ENCODE results near the gene DAB2IP. TPM values are rescaled to one million over a fixed set of nuclear protein-coding genes. Genes with fewer than 3 reads are reported as not detected.
A peak's percentile ranks its signal among the peaks of the same experiment; 100 is the strongest.

DAB2IP gene
- total RNA-seq, 1 experiment from 2014 or later: 52.6 TPM

DNA sequence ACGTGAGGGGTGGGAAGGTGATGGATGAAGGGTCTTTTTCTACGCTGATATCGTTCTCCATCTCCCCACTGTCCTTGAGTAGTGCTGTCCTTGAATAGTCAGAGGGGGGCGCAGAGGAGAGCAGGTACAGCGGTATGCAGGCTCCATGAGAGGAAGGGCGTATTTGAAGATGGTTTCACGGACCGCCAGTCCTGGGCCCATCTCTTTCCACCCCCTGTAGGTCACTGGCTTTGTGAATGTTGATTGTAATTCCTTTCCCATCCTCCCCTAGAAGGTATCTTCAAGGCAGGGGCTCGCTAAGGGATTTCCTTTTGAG is 40.8 kb upstream of the DAB2IP start (continued):
- TF ChIP-seq, protein P1, sequence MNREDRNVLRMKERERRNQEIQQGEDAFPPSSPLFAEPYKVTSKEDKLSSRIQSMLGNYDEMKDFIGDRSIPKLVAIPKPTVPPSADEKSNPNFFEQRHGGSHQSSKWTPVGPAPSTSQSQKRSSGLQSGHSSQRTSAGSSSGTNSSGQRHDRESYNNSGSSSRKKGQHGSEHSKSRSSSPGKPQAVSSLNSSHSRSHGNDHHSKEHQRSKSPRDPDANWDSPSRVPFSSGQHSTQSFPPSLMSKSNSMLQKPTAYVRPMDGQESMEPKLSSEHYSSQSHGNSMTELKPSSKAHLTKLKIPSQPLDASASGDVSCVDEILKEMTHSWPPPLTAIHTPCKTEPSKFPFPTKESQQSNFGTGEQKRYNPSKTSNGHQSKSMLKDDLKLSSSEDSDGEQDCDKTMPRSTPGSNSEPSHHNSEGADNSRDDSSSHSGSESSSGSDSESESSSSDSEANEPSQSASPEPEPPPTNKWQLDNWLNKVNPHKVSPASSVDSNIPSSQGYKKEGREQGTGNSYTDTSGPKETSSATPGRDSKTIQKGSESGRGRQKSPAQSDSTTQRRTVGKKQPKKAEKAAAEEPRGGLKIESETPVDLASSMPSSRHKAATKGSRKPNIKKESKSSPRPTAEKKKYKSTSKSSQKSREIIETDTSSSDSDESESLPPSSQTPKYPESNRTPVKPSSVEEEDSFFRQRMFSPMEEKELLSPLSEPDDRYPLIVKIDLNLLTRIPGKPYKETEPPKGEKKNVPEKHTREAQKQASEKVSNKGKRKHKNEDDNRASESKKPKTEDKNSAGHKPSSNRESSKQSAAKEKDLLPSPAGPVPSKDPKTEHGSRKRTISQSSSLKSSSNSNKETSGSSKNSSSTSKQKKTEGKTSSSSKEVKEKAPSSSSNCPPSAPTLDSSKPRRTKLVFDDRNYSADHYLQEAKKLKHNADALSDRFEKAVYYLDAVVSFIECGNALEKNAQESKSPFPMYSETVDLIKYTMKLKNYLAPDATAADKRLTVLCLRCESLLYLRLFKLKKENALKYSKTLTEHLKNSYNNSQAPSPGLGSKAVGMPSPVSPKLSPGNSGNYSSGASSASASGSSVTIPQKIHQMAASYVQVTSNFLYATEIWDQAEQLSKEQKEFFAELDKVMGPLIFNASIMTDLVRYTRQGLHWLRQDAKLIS (CRISPR knock-in tag; IDR thresholded peaks at IDR 0.05; ENCODE audit: borderline replicate concordance): no peak
- TF ChIP-seq, protein P2, sequence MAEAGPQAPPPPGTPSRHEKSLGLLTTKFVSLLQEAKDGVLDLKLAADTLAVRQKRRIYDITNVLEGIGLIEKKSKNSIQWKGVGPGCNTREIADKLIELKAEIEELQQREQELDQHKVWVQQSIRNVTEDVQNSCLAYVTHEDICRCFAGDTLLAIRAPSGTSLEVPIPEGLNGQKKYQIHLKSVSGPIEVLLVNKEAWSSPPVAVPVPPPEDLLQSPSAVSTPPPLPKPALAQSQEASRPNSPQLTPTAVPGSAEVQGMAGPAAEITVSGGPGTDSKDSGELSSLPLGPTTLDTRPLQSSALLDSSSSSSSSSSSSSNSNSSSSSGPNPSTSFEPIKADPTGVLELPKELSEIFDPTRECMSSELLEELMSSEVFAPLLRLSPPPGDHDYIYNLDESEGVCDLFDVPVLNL (CRISPR knock-in tag; IDR thresholded peaks at IDR 0.05; ENCODE audit: borderline replicate concordance, low read depth): no peak
- TF ChIP-seq NR2C2 (CRISPR knock-in tag; IDR thresholded peaks at IDR 0.05) (no peak), SOX15 (CRISPR knock-in tag; IDR thresholded peaks at IDR 0.05) (no peak), SMAD3 (CRISPR knock-in tag; IDR thresholded peaks at IDR 0.05; ENCODE audit: borderline replicate concordance) (no peak), CREM (CRISPR knock-in tag; IDR thresholded peaks at IDR 0.05) (no peak)
- TF ChIP-seq, protein P3, sequence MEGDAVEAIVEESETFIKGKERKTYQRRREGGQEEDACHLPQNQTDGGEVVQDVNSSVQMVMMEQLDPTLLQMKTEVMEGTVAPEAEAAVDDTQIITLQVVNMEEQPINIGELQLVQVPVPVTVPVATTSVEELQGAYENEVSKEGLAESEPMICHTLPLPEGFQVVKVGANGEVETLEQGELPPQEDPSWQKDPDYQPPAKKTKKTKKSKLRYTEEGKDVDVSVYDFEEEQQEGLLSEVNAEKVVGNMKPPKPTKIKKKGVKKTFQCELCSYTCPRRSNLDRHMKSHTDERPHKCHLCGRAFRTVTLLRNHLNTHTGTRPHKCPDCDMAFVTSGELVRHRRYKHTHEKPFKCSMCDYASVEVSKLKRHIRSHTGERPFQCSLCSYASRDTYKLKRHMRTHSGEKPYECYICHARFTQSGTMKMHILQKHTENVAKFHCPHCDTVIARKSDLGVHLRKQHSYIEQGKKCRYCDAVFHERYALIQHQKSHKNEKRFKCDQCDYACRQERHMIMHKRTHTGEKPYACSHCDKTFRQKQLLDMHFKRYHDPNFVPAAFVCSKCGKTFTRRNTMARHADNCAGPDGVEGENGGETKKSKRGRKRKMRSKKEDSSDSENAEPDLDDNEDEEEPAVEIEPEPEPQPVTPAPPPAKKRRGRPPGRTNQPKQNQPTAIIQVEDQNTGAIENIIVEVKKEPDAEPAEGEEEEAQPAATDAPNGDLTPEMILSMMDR (IDR thresholded peaks at IDR 0.05): no peak
- TF ChIP-seq, protein P4, sequence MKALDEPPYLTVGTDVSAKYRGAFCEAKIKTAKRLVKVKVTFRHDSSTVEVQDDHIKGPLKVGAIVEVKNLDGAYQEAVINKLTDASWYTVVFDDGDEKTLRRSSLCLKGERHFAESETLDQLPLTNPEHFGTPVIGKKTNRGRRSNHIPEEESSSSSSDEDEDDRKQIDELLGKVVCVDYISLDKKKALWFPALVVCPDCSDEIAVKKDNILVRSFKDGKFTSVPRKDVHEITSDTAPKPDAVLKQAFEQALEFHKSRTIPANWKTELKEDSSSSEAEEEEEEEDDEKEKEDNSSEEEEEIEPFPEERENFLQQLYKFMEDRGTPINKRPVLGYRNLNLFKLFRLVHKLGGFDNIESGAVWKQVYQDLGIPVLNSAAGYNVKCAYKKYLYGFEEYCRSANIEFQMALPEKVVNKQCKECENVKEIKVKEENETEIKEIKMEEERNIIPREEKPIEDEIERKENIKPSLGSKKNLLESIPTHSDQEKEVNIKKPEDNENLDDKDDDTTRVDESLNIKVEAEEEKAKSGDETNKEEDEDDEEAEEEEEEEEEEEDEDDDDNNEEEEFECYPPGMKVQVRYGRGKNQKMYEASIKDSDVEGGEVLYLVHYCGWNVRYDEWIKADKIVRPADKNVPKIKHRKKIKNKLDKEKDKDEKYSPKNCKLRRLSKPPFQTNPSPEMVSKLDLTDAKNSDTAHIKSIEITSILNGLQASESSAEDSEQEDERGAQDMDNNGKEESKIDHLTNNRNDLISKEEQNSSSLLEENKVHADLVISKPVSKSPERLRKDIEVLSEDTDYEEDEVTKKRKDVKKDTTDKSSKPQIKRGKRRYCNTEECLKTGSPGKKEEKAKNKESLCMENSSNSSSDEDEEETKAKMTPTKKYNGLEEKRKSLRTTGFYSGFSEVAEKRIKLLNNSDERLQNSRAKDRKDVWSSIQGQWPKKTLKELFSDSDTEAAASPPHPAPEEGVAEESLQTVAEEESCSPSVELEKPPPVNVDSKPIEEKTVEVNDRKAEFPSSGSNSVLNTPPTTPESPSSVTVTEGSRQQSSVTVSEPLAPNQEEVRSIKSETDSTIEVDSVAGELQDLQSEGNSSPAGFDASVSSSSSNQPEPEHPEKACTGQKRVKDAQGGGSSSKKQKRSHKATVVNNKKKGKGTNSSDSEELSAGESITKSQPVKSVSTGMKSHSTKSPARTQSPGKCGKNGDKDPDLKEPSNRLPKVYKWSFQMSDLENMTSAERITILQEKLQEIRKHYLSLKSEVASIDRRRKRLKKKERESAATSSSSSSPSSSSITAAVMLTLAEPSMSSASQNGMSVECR (CRISPR knock-in tag; IDR thresholded peaks at IDR 0.05; ENCODE audit: borderline replicate concordance): no peak
- TF ChIP-seq, protein P5, sequence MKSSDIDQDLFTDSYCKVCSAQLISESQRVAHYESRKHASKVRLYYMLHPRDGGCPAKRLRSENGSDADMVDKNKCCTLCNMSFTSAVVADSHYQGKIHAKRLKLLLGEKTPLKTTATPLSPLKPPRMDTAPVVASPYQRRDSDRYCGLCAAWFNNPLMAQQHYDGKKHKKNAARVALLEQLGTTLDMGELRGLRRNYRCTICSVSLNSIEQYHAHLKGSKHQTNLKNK (CRISPR knock-in tag; IDR thresholded peaks at IDR 0.05): no peak

DNA sequence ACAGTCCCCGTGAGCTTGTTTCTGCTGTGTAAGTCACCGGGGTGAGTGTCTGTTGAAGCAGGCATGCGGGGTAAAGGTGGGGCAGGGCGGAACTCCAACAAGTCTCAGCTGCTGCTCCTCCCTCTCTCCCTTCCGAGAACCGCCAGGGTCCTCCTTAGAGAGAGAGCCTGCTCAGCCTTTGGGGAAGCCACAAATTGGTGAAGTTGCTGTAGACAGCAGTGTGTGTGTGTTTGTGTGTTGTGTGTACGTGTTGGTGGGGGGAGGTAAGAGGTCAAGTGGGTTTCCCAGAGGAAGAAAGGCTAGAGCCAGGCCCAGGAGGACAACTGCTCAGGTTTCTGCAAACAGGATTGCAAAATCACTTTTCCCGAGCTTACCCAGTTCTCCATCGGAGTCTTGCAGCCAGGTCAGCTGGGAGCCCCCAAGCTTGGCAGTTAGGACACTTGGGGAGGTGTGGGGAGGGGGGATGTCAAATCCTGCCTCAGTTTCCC is 38.9 kb upstream of the DAB2IP start:
- Mint-ChIP-seq H3K4me1 (peaks cover 46% of the 10 kb centered on the region), H3K27me3 (ENCODE audit: low read depth) (no peaks in the 10 kb centered on the region), H3K4me3 (no peak overlapping the region), H3K27ac (peak overlapping the region; percentile 19), H3K36me3 (no peaks in the 10 kb centered on the region), H3K9me3 (no peaks in the 10 kb centered on the region)
- CTCF ChIA-PET: interaction anchor here (0.8 to 5.8 kb wide), 10 partner anchors 8 to 77 kb away, joined by 3 to 49 read pairs (median 4); no protein-coding TSS in a partner anchor
- DNase-seq (ENCODE audit: low spot score) (no peak), ATAC-seq (peak; percentile 62)
- POLR2A ChIA-PET: interaction anchor here (1.1 kb wide), 1 partner anchor 14 kb away, joined by 4 read pairs; no protein-coding TSS in a partner anchor
- 0 out of 2 replicates have a peak, but pooled peaks have one; percentile 16 for TF ChIP-seq ZNF263 (CRISPR knock-in tag; IDR thresholded peaks at IDR 0.05; ENCODE audit: low read depth)
- TF ChIP-seq, protein P6, sequence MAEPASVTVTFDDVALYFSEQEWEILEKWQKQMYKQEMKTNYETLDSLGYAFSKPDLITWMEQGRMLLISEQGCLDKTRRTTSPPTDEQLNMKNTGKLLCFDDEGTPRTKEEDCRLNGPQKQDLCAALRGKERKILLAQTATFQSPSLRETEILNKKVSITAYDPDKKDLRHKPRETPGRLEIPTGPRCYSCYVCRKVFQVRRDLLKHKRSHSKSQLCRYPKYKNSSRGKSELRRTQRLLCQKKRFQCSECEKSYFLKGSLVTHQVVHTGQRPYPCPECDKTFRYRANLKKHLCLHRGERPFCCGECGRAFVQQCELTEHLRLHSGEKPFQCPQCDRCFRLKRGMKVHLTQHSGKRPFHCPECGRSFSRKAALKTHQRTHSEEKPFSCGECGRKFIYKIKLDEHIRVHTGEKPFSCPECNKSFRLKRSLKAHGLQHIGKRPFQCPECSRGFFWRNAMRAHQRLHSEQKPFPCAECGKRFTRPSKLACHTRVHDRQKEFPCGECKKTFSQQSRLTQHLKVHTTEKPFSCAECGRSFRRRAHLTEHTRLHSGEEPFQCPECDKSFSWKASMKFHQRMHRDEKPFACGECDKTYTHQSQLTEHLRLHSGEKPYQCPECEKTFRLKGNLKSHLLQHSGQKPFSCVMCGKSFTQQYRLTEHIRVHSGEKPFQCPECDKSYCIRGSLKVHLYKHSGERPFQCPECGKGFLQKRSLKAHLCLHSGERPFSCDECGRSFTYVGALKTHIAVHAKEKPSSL (CRISPR knock-in tag; conservative IDR thresholded peaks at IDR 0.05): no peak
